ENCODE results near the gene CCDC171. TPM values are rescaled to one million over a fixed set of nuclear protein-coding genes. Genes with fewer than 3 reads are reported as not detected.
"Not testable (repeated sequence)": the region's sequence is repeated elsewhere in the genome, so short reads cannot be mapped to it uniquely, and the experiment has no call there.

Gene CCDC171
- total RNA-seq, 1 donor from 2014 or later = 8.7 TPM

DNA sequence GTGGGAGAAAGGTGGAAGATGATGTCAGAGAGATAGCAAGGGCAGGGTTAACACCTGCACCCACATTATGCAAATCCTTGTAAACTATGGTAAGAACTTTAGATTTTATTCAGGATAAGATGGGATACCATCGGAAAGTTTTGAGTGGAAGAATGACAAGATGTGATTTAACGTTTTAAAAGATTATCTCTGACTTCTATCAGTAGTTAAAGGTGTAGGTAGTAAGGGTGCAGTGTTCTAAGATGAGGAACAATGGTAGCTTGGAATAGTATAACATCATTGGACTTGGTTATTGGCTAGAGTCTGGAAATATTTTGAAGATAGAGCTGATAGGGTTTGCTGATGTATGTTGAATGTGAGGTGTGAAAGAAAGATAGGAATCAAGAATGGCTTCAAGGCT is 211.3 kb downstream of the CCDC171 start:
- no peak for DNase-seq

DNA sequence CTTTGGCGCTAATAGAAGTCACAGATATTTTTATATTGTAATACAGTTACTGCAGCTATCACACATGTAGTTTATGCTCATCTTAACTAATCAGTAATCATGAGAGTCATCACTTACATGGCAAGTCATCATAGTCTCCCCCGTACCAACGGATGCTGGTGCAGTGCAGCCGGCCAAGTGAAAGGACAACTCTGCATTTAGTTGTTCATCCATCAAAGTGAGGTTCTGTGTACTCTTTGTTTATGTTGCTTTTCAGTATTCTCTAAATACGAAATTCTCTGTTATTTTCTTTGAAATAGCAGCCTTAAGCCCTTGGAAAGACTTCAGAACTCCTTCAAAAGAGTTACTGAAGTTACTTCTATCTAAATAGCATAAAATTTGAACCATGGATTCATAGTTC is 216.7 kb downstream of the CCDC171 start:
- DNase-seq = no peak

GRCh38 chr9:15778861-15779260 is 226.0 kb downstream of the CCDC171 start:
- DNase-seq = peak; percentile 1

- DNase-seq = peak; percentile 4
Observed at GRCh38 chr9:15782106-15782505, 229.3 kb downstream of the CCDC171 start.

GRCh38 chr9:15785584-15785983 is 232.7 kb downstream of the CCDC171 start:
- DNase-seq = no peak

DNA sequence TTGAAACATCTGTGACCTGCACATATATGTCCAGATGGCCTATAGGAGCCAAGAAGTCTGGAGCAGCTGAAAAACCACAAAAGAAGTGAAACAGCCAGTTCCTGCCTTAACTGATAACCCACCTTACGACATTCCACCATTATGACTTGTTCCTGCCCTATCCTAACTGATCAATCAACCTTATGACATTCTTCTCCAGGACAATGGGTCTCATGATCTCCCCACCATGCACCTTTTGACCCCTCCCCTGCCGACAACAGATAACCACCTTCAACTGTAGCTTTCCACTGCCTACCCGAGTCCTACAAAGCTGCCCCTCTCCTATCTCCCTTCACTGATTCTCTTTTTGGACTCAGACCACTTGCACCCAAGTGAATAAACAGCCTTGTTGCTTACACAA is 233.8 kb downstream of the CCDC171 start:
- no peak for DNase-seq

DNA sequence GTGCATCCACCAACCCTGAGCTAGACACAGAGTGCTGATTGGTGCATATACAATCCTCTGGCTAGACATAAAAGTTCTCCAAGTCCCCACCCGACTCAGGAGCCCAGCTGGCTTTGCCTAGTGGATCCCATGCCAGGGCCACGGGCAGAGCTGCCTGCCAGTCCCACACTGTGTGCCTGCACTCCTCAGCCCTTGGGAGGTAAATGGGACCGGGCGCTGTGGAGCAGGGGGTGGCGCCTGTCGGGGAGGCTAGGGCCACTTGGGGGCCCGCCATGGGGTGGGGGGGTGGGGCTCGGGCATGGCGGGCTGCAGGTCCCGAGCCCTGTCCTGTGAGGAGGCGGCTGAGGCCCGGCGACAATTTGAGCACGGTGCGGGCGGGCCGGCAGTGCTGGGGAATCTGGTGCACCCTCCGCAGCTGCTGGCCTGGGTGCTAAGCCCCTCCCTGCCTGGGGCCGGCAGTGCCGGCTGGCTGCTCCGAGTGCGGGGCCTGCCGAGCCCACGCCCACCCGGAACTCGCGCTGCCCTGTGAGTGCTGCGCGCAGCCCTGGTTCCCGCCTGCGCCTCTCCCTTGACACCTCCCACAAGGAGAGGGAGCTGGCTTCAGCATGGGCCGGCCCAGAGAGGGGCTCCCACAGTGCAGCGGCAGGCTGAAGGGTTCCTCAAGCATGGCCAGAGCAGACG is 257.5 kb downstream of the CCDC171 start:
- DNase-seq = not testable (repeated sequence)

- no peak for DNase-seq
Observed at GRCh38 chr9:15813076-15813475, 260.2 kb downstream of the CCDC171 start.

DNA sequence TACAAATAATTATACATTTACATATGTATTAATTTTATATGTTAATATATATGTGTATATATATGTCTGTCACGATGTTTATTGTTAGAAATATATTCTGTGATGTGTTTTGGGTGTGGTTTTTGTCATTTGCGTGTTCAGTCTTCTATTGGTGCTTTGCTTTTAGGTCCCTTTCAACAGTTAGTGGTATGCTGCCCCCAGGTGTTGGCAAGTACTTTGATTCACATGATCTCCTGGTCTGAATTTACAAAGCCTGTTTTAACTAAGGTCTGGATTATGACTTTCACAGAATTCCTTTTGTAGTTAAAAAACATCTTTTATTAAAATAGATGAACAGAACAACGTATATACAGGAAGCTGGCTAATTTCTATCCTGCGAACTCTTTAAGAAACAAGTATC is 271.5 kb downstream of the CCDC171 start:
- peak; percentile 14 for DNase-seq

DNA sequence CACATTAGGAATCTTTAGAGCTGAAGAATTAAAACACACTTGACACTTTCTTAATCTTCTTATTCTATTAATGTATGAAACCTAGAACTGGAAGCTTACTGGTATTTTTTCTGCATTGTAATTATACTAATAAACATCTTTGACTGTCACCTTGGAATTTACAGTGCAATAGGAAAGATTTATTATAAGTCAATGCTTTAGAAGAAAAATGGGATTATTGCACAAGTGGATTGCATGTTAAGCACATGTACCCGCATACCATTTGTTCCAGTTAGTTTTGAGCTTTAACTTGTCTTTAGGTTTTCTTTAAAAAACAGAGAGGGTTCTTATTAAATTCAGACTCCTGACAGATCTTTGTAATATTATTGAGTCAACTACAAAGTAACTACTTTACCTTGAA is 278.5 kb downstream of the CCDC171 start:
- DNase-seq = no peak

DNA sequence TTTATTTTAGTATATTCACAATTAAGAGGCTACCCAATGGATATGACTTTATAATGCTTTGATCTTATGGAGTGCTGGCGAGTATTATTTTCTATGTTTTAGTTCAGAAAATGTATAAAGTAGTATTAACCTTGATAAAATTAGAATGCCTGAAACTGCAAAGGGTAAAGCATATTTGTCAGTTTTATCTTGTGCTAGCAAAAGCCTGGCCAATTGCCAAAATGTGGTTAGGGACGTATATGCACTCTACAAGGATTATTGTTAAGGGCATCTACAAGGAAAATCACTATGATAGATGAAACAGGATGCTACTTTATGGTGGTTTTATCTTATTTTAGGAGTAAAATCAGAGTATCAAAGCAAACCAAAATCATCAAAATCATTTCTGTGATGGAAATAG is 281.7 kb downstream of the CCDC171 start:
- DNase-seq = peak; percentile 24

DNA sequence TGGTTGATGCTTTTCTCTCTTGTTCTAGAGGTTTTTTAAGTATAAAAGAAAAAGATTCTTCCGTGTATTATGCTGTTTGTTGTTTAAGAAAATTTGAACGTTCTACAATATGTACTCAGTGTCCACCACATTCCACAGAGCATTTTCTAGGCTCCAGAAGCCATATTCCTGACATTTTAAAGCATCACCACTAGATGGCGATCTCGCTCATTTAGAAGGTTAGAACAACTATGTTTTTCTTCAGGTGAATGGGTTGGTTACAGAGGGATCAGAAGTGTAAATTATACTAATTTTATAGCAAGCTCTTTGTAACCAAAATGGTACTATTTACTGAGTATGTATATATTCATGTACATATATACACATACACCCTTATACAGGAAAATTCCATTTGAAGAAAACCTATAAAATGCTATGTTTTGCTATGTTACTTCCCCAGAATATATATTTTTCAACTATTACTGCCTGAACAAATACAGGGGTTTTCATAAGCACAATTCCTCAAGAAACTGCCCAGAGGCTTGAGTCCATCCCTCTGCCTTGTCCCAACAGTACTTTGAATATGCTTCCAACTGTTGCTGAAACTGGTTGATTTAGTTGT is 284.3 kb downstream of the CCDC171 start:
- DNase-seq = peak; percentile 81

DNA sequence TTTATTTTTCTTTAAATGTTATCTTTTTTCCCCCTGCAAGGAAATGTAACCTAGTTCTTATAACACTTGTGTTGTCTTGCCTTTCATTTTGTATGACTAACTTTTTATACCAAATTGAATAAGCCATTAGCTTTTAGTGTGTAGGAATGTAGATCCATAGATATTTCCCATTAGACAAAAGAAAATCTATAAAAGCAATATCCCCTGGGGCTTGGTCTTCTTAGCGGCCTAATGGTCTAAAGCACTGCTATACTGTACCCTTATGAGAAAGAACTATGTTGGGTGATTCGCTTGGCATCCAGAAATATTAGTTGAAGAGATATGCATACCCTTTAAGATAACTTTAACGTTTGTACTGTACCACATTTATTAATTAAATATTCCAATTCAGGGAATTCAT is 289.2 kb downstream of the CCDC171 start:
- no peak for DNase-seq

DNA sequence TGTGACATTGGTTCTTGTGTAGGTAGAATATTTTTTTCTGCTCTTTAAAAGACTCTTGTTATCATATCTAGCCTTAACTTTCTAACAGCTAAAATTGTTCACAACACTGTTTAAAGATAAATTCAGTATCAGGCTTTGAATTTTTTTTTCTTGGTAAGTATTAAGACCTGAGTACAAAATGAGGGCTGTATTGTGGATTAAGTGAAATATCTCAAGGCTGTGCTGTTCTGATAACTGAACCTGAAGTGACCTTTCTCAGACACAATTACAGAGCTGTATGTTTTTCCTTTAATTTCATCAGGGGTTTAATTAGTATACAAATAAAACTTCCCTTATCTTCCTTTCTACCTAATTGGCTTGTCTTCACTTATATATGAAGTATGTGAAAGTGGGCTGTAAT is 290.5 kb downstream of the CCDC171 start:
- no peak for DNase-seq

GRCh38 chr9:15843931-15844330 is 291.1 kb downstream of the CCDC171 start:
- DNase-seq = no peak

GRCh38 chr9:15846611-15847010 is 293.8 kb downstream of the CCDC171 start:
- peak; percentile 24 for DNase-seq

DNA sequence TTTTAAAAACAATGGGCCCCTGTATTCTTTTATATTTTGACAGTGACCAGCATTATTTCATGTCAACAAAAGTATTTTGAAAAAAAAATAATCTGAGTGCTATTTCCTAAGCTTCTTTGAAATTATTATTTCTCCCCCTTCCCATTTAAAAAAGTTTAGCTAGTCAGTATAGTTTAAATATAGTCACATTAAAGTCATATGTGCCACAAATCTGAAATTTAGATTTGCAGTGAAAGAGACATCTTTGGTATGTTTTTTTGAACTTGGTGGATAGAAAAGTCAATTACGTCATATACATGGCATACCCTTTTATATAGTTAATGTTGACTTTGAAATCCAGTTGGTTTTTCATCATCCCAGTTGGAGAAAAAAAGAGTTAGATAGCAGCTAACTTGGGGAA is 297.0 kb downstream of the CCDC171 start:
- DNase-seq = no peak

GRCh38 chr9:15851766-15852165 is 298.9 kb downstream of the CCDC171 start:
- DNase-seq = no peak

- DNase-seq = no peak
Observed at GRCh38 chr9:15856591-15856990, 303.7 kb downstream of the CCDC171 start.

DNA sequence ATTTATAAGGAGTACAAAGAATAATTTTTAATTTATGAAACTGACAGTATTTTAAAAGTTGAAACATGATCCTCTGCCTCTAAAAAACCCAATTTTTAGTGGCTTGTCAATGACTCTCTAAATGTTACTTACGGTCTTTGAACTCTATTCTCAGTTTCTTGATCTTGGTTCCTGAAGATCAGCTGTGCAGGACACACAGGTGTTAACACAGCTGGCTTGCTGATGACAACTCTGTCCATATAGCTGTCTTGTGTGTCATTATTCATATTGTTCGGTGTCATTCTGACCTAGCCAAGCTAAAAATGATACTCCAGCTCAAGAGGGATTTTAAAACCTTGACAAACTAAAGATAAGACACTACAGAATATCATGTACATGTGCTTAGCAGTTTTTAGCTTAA is 314.5 kb downstream of the CCDC171 start:
- no peak for DNase-seq

DNA sequence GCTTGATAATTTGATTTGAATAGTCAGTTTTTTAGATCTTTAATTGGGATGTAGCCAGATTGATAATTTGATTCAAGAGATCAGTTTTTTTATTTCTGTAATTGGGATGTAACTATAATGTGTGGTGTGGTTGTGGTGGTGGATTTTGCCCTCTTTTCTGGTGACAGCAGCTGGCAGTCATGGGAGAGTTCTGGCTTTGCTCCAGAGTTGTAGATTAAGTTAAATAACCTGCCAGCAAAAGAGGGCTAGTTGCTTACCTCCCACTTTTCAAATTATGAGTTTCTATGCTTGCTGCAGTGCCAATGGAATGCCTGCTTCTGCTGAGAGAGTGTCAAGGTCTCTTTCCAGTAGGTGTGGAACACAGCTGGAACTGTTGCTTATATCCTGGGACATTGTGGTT is 315.1 kb downstream of the CCDC171 start:
- no peak for DNase-seq

- DNase-seq = peak; percentile 83
Observed at GRCh38 chr9:15873573-15874177, 320.8 kb downstream of the CCDC171 start.

- DNase-seq = no peak
Observed at GRCh38 chr9:15882328-15882727, 329.5 kb downstream of the CCDC171 start.

DNA sequence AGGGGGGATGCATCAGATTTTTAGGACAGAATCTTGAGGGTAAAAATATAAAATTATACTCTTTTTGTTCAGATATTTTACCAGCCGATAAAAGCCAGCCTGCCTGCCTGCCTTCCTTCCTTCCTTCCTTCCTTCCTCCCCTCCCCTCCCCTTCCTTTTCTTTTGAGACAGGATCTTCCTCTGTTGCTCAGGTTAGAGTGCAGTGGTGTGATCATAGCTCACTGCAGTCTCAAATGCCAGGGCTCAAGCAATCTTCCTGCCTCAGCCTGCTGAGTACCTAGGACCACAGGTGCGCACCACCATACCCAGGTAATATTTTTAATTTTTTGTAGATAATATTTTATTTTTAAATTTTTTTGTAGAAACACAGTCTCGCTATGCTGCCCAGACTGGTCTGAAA is 330.0 kb downstream of the CCDC171 start:
- DNase-seq = no peak

Data from tongue (tissue), 2 donors.